ENCODE data around the gene WDR27.

The WDR27 gene

GRCh38 chr6:169579407-169580111, 122.3 kb downstream of the WDR27 start:
- Histone ChIP-seq H3K4me1 (no peaks in the 10 kb centered on the region), H3K4me3 (ENCODE audit: low read depth, low read length) (no peak overlapping the region), H3K27me3 (no peaks in the 10 kb centered on the region), H3K36me3 (no peaks in the 10 kb centered on the region), H3K9me3 (no peaks in the 10 kb centered on the region)
- DNase-seq, result no peak
- no peak for TF ChIP-seq CTCF (IDR thresholded peaks at IDR 0.05; ENCODE audit: low read depth, low read length)

- Histone ChIP-seq H3K27me3 (no peaks in the 10 kb centered on the region), H3K36me3 (no peaks in the 10 kb centered on the region), H3K4me1 (no peaks in the 10 kb centered on the region), H3K4me3 (ENCODE audit: low read depth, low read length) (no peak overlapping the region), H3K9me3 (no peaks in the 10 kb centered on the region)
- no peak for TF ChIP-seq CTCF (IDR thresholded peaks at IDR 0.05; ENCODE audit: low read depth, low read length)
- DNase-seq, result no peak
Observed at GRCh38 chr6:169577974-169578373, 123.9 kb downstream of the WDR27 start.

GRCh38 chr6:169577236-169577635, 124.6 kb downstream of the WDR27 start:
- Histone ChIP-seq H3K27me3 (no peaks in the 10 kb centered on the region), H3K36me3 (no peaks in the 10 kb centered on the region), H3K4me3 (ENCODE audit: low read depth, low read length) (no peak overlapping the region), H3K9me3 (no peaks in the 10 kb centered on the region), H3K4me1 (no peaks in the 10 kb centered on the region)
- DNase-seq, result no peak
- TF ChIP-seq CTCF (IDR thresholded peaks at IDR 0.05; ENCODE audit: low read depth, low read length), result no peak

- Histone ChIP-seq H3K27me3 (no peaks in the 10 kb centered on the region), H3K36me3 (no peaks in the 10 kb centered on the region), H3K9me3 (no peaks in the 10 kb centered on the region), H3K4me1 (no peaks in the 10 kb centered on the region), H3K4me3 (ENCODE audit: low read depth, low read length) (no peak overlapping the region)
- no peak for DNase-seq
- TF ChIP-seq CTCF (IDR thresholded peaks at IDR 0.05; ENCODE audit: low read depth, low read length), result no peak
Observed at GRCh38 chr6:169575821-169576220, 126.0 kb downstream of the WDR27 start.

- TF ChIP-seq CTCF (IDR thresholded peaks at IDR 0.05; ENCODE audit: low read depth, low read length), result no peak
- Histone ChIP-seq H3K4me3 (ENCODE audit: low read depth, low read length) (no peak overlapping the region), H3K27me3 (no peaks in the 10 kb centered on the region), H3K36me3 (no peaks in the 10 kb centered on the region), H3K9me3 (no peaks in the 10 kb centered on the region), H3K4me1 (no peaks in the 10 kb centered on the region)
- DNase-seq, result no peak
Observed at GRCh38 chr6:169575365-169575764, 126.5 kb downstream of the WDR27 start.

GRCh38 chr6:169574420-169574819, 127.4 kb downstream of the WDR27 start:
- Histone ChIP-seq H3K36me3 (no peaks in the 10 kb centered on the region), H3K27me3 (no peaks in the 10 kb centered on the region), H3K4me3 (ENCODE audit: low read depth, low read length) (no peak overlapping the region), H3K4me1 (no peaks in the 10 kb centered on the region), H3K9me3 (no peaks in the 10 kb centered on the region)
- TF ChIP-seq CTCF (IDR thresholded peaks at IDR 0.05; ENCODE audit: low read depth, low read length), result no peak
- DNase-seq, result no peak

Data from BE2C (cell line).